ENCODE results near the gene ACVR1. TPM values are rescaled to one million over a fixed set of nuclear protein-coding genes. Genes with fewer than 3 reads are reported as not detected.

Gene ACVR1
- total RNA-seq, 2 donors from 2014 or later = 25.0 to 35.0 TPM

DNA sequence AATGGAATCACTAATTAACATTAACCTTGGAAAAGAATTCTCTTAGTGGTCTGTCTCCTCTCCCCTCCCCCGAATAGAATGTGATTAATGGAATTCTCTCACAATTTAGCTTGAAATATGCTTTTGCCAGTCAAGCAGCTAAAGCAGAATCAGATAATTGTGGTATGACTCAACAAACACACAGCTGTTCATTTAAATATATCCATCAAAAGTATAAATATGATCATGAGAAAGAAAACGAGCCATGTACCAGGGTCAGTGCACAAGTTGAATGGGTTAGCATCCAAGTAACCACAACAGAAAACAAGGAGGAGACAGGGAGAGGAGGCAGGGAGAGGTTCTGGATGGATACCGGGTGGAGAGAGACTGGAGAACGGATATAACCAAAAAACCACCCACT lies 66.9 kb downstream of the ACVR1 start:
- no peaks in the 10 kb centered on the region for H3K27me3 ChIP-seq (replicated peaks; ENCODE audit: insufficient read depth)
- TF ChIP-seq CTCF (IDR thresholded peaks at IDR 0.05) = no peak
- no peaks in the 10 kb centered on the region for H3K9me3 ChIP-seq
- peak overlapping the region in 1 of 2 donors; percentile 13 for H3K27ac ChIP-seq
- DNase-seq (ENCODE audit: low spot score) (no peak), ATAC-seq (ENCODE audit: insufficient number of reproducible peaks, low FRiP score, low read depth) (no peak)
- H3K36me3 ChIP-seq = no peaks in the 10 kb centered on the region
- H3K4me3 ChIP-seq = no peak overlapping the region
- peaks cover 13 to 31% of the 10 kb centered on the region in 2 donors for H3K4me1 ChIP-seq (ENCODE audit: control insufficient read depth in 1 of 2, low read depth in 2 of 2)

DNA sequence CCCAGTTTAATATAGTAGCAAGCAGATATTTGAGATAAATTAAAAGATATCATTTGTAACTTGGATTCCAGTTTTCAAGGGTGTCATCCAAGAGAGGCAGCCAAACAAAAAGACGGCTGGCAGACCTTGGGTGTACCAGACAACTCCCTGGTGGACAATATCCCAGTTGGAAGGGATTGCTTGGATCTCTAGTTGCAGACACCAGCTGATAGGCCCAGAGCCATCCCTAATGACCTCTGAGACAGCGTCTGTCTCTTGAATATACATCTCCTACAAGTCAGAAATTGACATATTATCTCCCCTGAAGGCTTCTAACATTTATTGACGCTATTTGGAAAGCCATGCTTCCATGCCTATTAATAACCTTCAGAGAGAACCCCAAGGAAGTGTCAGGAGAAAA lies 67.7 kb downstream of the ACVR1 start:
- Histone ChIP-seq H3K27ac (no peak overlapping the region), H3K36me3 (no peaks in the 10 kb centered on the region), H3K9me3 (no peaks in the 10 kb centered on the region), H3K4me3 (no peak overlapping the region), H3K27me3 (replicated peaks; ENCODE audit: insufficient read depth) (no peaks in the 10 kb centered on the region), H3K4me1 (ENCODE audit: control insufficient read depth in 1 of 2, low read depth in 2 of 2) (peaks cover 16 to 31% of the 10 kb centered on the region in 2 donors)
- ATAC-seq (ENCODE audit: insufficient number of reproducible peaks, low FRiP score, low read depth) = no peak
- no peak for TF ChIP-seq CTCF (IDR thresholded peaks at IDR 0.05)
- no peak for DNase-seq (ENCODE audit: low spot score)

DNA sequence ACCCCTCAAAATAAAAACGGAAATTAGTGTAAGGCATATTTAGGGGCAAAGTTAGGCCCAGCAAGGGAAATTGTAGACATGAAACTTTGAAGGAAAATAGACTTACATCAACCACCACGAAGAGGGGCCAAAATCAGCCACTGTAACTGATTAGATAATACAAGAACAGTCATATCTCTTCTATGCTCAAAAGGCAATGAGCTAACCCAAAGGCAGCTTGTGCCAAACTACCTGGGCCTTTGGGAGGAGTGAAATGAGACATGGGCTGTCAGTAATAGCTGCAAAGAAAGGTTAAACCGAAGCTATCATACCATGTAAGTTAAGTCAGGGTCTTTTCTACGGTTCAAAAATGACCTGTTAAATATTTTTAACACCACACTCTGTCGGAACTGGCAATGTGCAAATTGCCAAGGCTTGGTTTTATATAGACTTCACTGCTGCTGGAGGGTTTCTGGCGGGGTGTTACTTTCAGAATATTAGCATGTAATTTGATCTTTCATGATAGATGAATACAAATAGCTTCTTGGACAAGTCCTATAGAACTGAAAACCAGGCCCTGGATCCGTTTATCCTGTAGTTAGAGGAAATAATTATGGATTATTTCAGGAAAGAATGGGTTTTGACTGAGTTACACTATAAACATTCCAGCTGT lies 69.6 kb downstream of the ACVR1 start:
- Histone ChIP-seq H3K9me3 (no peaks in the 10 kb centered on the region), H3K27me3 (replicated peaks; ENCODE audit: insufficient read depth) (no peaks in the 10 kb centered on the region), H3K4me3 (no peak overlapping the region), H3K36me3 (no peaks in the 10 kb centered on the region), H3K27ac (no peak overlapping the region), H3K4me1 (ENCODE audit: control insufficient read depth in 1 of 2, low read depth in 2 of 2) (peaks cover 16 to 31% of the 10 kb centered on the region in 2 donors)
- no peak for TF ChIP-seq CTCF (IDR thresholded peaks at IDR 0.05)
- ATAC-seq (ENCODE audit: insufficient number of reproducible peaks, low FRiP score, low read depth) = no peak
- no peak for DNase-seq (ENCODE audit: low spot score)

GRCh38 chr2:157805519-157805918 lies 70.6 kb downstream of the ACVR1 start:
- Histone ChIP-seq H3K4me3 (no peak overlapping the region), H3K27ac (no peak overlapping the region), H3K4me1 (ENCODE audit: control insufficient read depth in 1 of 2, low read depth in 2 of 2) (peaks cover 16 to 31% of the 10 kb centered on the region in 2 donors), H3K27me3 (replicated peaks; ENCODE audit: insufficient read depth) (no peaks in the 10 kb centered on the region), H3K9me3 (no peaks in the 10 kb centered on the region), H3K36me3 (no peaks in the 10 kb centered on the region)
- TF ChIP-seq CTCF (IDR thresholded peaks at IDR 0.05) = no peak
- DNase-seq (ENCODE audit: low spot score) (no peak), ATAC-seq (ENCODE audit: insufficient number of reproducible peaks, low FRiP score, low read depth) (no peak)

DNA sequence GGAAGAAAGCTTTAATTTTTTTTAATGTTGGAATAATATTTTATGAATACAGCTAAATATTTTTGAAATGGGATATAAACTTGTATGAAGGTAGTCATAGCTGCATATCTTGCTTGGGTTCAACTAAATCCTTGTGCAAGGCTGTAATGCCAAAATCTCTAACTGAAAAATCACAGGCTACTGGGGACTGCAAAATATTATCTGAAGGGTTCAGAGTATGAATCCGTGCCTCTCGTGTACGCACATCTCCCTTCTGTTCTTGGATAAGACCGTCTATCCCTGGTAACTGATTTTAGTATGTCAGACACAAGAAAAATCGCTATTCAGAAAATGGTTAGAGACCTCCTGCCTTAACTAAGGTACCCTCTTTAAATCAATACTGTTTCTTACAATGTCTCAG lies 71.8 kb downstream of the ACVR1 start:
- ATAC-seq (ENCODE audit: insufficient number of reproducible peaks, low FRiP score, low read depth) = no peak
- H3K9me3 ChIP-seq = no peaks in the 10 kb centered on the region
- TF ChIP-seq CTCF (IDR thresholded peaks at IDR 0.05) = no peak

More for the DNA sequence above, 71.8 kb downstream of the ACVR1 start:
- Histone ChIP-seq H3K4me3 (no peak overlapping the region), H3K36me3 (no peaks in the 10 kb centered on the region), H3K4me1 (ENCODE audit: control insufficient read depth in 1 of 2, low read depth in 2 of 2) (peaks cover 7 to 19% of the 10 kb centered on the region in 2 donors), H3K27ac (no peak overlapping the region), H3K27me3 (replicated peaks; ENCODE audit: insufficient read depth) (no peaks in the 10 kb centered on the region)
- no peak for DNase-seq (ENCODE audit: low spot score)

All from thoracic aorta (tissue), 2 donors.